ENCODE measurements around the gene NFATC4. TPM values are rescaled to one million over a fixed set of nuclear protein-coding genes. Genes with fewer than 3 reads are reported as not detected.

Gene NFATC4
- total and polyA plus RNA-seq, 10 of the 15 experiments (the other 5 are each of a cell fraction or from before 2014, with no cell fraction given), result 0.97 to 14.3 (median 4.9) TPM

DNA sequence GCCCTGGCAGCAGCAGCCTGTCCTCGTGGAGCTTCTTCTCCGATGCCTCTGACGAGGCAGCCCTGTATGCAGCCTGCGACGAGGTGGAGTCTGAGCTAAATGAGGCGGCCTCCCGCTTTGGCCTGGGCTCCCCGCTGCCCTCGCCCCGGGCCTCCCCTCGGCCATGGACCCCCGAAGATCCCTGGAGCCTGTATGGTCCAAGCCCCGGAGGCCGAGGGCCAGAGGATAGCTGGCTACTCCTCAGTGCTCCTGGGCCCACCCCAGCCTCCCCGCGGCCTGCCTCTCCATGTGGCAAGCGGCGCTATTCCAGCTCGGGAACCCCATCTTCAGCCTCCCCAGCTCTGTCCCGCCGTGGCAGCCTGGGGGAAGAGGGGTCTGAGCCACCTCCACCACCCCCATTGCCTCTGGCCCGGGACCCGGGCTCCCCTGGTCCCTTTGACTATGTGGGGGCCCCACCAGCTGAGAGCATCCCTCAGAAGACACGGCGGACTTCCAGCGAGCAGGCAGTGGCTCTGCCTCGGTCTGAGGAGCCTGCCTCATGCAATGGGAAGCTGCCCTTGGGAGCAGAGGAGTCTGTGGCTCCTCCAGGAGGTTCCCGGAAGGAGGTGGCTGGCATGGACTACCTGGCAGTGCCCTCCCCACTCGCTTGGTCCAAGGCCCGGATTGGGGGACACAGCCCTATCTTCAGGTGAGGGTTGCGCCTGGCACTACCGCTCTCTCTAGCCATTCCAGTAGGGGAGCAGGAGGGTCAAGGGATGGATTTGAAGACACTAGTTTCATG lies 2.1 kb downstream of the NFATC4 start:
- no peak overlapping the region for H3K4me2 ChIP-seq (ENCODE audit: control insufficient read depth, insufficient read depth)
- no peak for FAIRE-seq
- in situ Hi-C loops (cut with MboI) (loop anchor here (5.0 kb wide), 1 partner anchor 62 kb away; no protein-coding TSS in a partner anchor), intact Hi-C loops (cut with micrococcal nuclease; ENCODE audit: unreplicated experiment) (loop anchor here (5.0 kb wide), 2 partner anchors 38 to 42 kb away; no protein-coding TSS in a partner anchor)
- CTCF ChIA-PET, result interaction anchor here (1.1 to 4.4 kb wide), 9 partner anchors 8 to 99 kb away, joined by 3 to 22 read pairs (median 4); no protein-coding TSS in a partner anchor
- no peak overlapping the region for H3K4me3 ChIP-seq
- peaks cover 16% of the 10 kb centered on the region for H3K4me1 ChIP-seq (ENCODE audit: control insufficient read depth, insufficient read depth, low read length)
- no TSS peak for BruUV-seq (replicated peaks)
- WGBS (ENCODE audit: insufficient coverage, insufficient replicate concordance, low lambda C conversion rate, missing lambda C conversion rate), result 70% methylated on average over 32 of the region's 32 CpGs
- TF ChIP-seq, protein P1, sequence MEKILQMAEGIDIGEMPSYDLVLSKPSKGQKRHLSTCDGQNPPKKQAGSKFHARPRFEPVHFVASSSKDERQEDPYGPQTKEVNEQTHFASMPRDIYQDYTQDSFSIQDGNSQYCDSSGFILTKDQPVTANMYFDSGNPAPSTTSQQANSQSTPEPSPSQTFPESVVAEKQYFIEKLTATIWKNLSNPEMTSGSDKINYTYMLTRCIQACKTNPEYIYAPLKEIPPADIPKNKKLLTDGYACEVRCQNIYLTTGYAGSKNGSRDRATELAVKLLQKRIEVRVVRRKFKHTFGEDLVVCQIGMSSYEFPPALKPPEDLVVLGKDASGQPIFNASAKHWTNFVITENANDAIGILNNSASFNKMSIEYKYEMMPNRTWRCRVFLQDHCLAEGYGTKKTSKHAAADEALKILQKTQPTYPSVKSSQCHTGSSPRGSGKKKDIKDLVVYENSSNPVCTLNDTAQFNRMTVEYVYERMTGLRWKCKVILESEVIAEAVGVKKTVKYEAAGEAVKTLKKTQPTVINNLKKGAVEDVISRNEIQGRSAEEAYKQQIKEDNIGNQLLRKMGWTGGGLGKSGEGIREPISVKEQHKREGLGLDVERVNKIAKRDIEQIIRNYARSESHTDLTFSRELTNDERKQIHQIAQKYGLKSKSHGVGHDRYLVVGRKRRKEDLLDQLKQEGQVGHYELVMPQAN (conservative IDR thresholded peaks at IDR 0.05), result no peak
- TF ChIP-seq STAT3 (IDR thresholded peaks at IDR 0.05; ENCODE audit: low read depth, low read length), result no peak
- no peak for TF ChIP-seq MYB (IDR thresholded peaks at IDR 0.05; ENCODE audit: borderline replicate concordance, low read depth, low read length)
- no peak for TF ChIP-seq LARP7 (IDR thresholded peaks at IDR 0.05)
- TF ChIP-seq, protein P2, sequence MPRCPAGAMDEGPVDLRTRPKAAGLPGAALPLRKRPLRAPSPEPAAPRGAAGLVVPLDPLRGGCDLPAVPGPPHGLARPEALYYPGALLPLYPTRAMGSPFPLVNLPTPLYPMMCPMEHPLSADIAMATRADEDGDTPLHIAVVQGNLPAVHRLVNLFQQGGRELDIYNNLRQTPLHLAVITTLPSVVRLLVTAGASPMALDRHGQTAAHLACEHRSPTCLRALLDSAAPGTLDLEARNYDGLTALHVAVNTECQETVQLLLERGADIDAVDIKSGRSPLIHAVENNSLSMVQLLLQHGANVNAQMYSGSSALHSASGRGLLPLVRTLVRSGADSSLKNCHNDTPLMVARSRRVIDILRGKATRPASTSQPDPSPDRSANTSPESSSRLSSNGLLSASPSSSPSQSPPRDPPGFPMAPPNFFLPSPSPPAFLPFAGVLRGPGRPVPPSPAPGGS (IDR thresholded peaks at IDR 0.05; ENCODE audit: borderline replicate concordance, insufficient read depth, low read depth, low read length, poor library complexity, severe bottlenecking), result no peak
- no peak for TF ChIP-seq RAD51 (IDR thresholded peaks at IDR 0.05)
- TF ChIP-seq, protein P3, sequence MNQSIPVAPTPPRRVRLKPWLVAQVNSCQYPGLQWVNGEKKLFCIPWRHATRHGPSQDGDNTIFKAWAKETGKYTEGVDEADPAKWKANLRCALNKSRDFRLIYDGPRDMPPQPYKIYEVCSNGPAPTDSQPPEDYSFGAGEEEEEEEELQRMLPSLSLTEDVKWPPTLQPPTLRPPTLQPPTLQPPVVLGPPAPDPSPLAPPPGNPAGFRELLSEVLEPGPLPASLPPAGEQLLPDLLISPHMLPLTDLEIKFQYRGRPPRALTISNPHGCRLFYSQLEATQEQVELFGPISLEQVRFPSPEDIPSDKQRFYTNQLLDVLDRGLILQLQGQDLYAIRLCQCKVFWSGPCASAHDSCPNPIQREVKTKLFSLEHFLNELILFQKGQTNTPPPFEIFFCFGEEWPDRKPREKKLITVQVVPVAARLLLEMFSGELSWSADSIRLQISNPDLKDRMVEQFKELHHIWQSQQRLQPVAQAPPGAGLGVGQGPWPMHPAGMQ (IDR thresholded peaks at IDR 0.05; ENCODE audit: borderline replicate concordance), result no peak
- TF ChIP-seq PAX8 (IDR thresholded peaks at IDR 0.05), result no peak
- no peak for TF ChIP-seq ZNF24 (IDR thresholded peaks at IDR 0.05)
- no peak for TF ChIP-seq GATAD2B (conservative IDR thresholded peaks at IDR 0.05; ENCODE audit: low read depth)
- no peak for TF ChIP-seq MEF2B (IDR thresholded peaks at IDR 0.05; ENCODE audit: partially characterized antibody, poor library complexity, severe bottlenecking)
- no peak for TF ChIP-seq CHD2 (IDR thresholded peaks at IDR 0.05; ENCODE audit: borderline replicate concordance, low read depth, low read length)
- TF ChIP-seq, protein P4, sequence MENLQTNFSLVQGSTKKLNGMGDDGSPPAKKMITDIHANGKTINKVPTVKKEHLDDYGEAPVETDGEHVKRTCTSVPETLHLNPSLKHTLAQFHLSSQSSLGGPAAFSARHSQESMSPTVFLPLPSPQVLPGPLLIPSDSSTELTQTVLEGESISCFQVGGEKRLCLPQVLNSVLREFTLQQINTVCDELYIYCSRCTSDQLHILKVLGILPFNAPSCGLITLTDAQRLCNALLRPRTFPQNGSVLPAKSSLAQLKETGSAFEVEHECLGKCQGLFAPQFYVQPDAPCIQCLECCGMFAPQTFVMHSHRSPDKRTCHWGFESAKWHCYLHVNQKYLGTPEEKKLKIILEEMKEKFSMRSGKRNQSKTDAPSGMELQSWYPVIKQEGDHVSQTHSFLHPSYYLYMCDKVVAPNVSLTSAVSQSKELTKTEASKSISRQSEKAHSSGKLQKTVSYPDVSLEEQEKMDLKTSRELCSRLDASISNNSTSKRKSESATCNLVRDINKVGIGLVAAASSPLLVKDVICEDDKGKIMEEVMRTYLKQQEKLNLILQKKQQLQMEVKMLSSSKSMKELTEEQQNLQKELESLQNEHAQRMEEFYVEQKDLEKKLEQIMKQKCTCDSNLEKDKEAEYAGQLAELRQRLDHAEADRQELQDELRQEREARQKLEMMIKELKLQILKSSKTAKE (IDR thresholded peaks at IDR 0.05; ENCODE audit: low read depth, poor library complexity, severe bottlenecking), result no peak
- H3K27ac ChIP-seq (ENCODE audit: control insufficient read depth, insufficient read depth), result no peak overlapping the region
- SMC1A ChIA-PET (ENCODE audit: uncharacterized antibody, unreplicated experiment), result interaction anchor here (0.8 to 1.6 kb wide), 6 partner anchors 9 to 62 kb away, joined by 3 to 8 read pairs (median 3); partner anchors contain the start of gene RIPK3
- no peaks in the 10 kb centered on the region for H3K36me3 ChIP-seq (ENCODE audit: control insufficient read depth in 2 of 2, insufficient read depth in 2 of 2, low read length in 1 of 2)
- H3K79me2 ChIP-seq (ENCODE audit: control insufficient read depth, insufficient read depth, low read length), result no peaks in the 10 kb centered on the region
- H3K9ac ChIP-seq (ENCODE audit: control insufficient read depth, insufficient read depth, low read length), result no peak overlapping the region
- H3K9me3 ChIP-seq (replicated peaks; ENCODE audit: control insufficient read depth, insufficient read depth, low read length), result no peaks in the 10 kb centered on the region
- no peak overlapping the region for H2AFZ ChIP-seq (ENCODE audit: control insufficient read depth, low read depth, low read length)
- H3K27me3 ChIP-seq (replicated peaks in 1 of 2; ENCODE audit: control insufficient read depth in 2 of 2, insufficient read depth in 2 of 2, low read length in 1 of 2), result peaks cover 1 to 6% of the 10 kb centered on the region in 2 experiments
- no peak for DNase-seq (ENCODE audit: low read depth, low spot score)
- no peaks in the 10 kb centered on the region for H4K20me1 ChIP-seq (ENCODE audit: control insufficient read depth, insufficient read depth)
- no peak for ATAC-seq
- RAD21 ChIA-PET (ENCODE audit: unreplicated experiment), result interaction anchor here (1.7 to 2.1 kb wide), 3 partner anchors 10 to 62 kb away, joined by 4 to 7 read pairs (median 7); no protein-coding TSS in a partner anchor
- POLR2A ChIA-PET, result interaction anchor here (0.6 to 1.1 kb wide), 3 partner anchors 18 to 96 kb away, joined by 3 to 4 read pairs (median 4); no protein-coding TSS in a partner anchor
